K562 (cell line): ENCODE data around the gene INKA2. TPM values are rescaled to one million over a fixed set of nuclear protein-coding genes. Genes with fewer than 3 reads are reported as not detected.

Experiments used
- ATAC-seq: fragments of 200-7000 bp; cut with Tn5 transposase; 3 replicates; pipeline ENCODE4 v1.9.1; 2020; ENCODE audit warnings: moderate library complexity
- BruUV-seq: library from RNA; stranded (reverse); fragments of 400-500 nt; replicated peaks from 2 replicates; lab custom pipeline; 2021; lab: Mats Ljungman, UMichigan
- CTCF ChIA-PET: fragments of 300-600 bp; formaldehyde crosslinking; extraction: SDS; loops from one replicate; lab custom pipeline; 2021; ENCODE audit warnings: low intra/inter-chr PET ratio; lab: Yijun Ruan, JAX
- POLR2A ChIA-PET: fragments of 300-600, 350-650 bp; sonication (Branson Sonifier 250); formaldehyde crosslinking; extraction: SDS; loops from one replicate; lab custom pipeline; 2021; ENCODE audit warnings: antibody characterized with exemption, inconsistent platforms; lab: Yijun Ruan, JAX
- DNase-seq, 4 experiments: peaks; one replicate each; pipeline versions ENCODE4 v3.0.0 to v3.0.0-alpha.2; 2011 to 2018; ENCODE audit warnings: low spot score in 3 of 4, mixed read lengths in 3 of 4; ENCODE audit errors: extremely low read depth in 1 of 4
- FAIRE-seq: peaks from 2 replicates; lab custom pipeline; 2011; peaks lifted over from hg19 to GRCh38; lab: Jason Lieb, UNC
- H2AFZ ChIP-seq: 2 replicates; pipeline ENCODE4 v1.6.0; 2011; ENCODE audit warnings: low read depth, low read length, control low read depth, inconsistent platforms
- H3K27ac ChIP-seq: fragments of 200-600 bp; 3 replicates; pipeline ENCODE4 v1.8.0; 2011; ENCODE audit warnings: low read depth, mild to moderate bottlenecking, control low read depth, inconsistent platforms, low read length, moderate library complexity, mixed read lengths; ENCODE audit errors: extremely low read depth
- H3K27me3 ChIP-seq, 2 experiments: fragments of 300-600 bp in 1 of 2; 2 replicates in 1 of 2; 3 replicates in 1 of 2; pipeline versions ENCODE4 v1.6.0 to v1.8.0; 2011; ENCODE audit warnings: inconsistent platforms in 2 of 2, low read length in 2 of 2, mild to moderate bottlenecking in 1 of 2, mixed read lengths in 1 of 2, moderate library complexity in 1 of 2; ENCODE audit not compliant: control insufficient read depth in 2 of 2, insufficient read depth in 2 of 2
- H3K36me3 ChIP-seq: fragments of 300-600 bp; 3 replicates; pipeline ENCODE4 v1.8.0; 2011; ENCODE audit warnings: mild to moderate bottlenecking, low read length, inconsistent platforms; ENCODE audit not compliant: control insufficient read depth, insufficient read depth
- H3K4me1 ChIP-seq, 2 experiments: fragments of 200-600 bp in 1 of 2; replicated peaks in 1 of 2; 2 replicates in 1 of 2; 3 replicates in 1 of 2; pipeline versions ENCODE4 v1.5.1 to v1.8.0; 2011; ENCODE audit warnings: inconsistent platforms in 2 of 2, low read length in 2 of 2, mild to moderate bottlenecking in 1 of 2, mixed read lengths in 1 of 2, moderate library complexity in 1 of 2; ENCODE audit not compliant: control insufficient read depth in 2 of 2, insufficient read depth in 2 of 2
- H3K4me2 ChIP-seq: 2 replicates; pipeline ENCODE4 v1.6.1; 2011; ENCODE audit warnings: low read length, control low read depth, inconsistent platforms, mixed read lengths; ENCODE audit not compliant: insufficient read depth
- H3K4me3 ChIP-seq: fragments of 200-600 bp; sonication (generic), shearing (Covaris generic); 2 replicates; pipeline ENCODE4 v1.5.1; 2016; ENCODE audit warnings: control low read depth, inconsistent platforms
- H3K79me2 ChIP-seq: fragments of 200-600 bp; 3 replicates; pipeline ENCODE4 v1.8.0; 2011; ENCODE audit warnings: low read length, inconsistent platforms; ENCODE audit not compliant: control insufficient read depth, insufficient read depth
- H3K9ac ChIP-seq, 2 experiments: 2 replicates each; pipeline versions ENCODE4 v1.6.0 to v1.6.1; 2011; ENCODE audit warnings: low read depth in 2 of 2, low read length in 2 of 2, control low read depth in 1 of 2, inconsistent platforms in 1 of 2, mild to moderate bottlenecking in 1 of 2, mixed read lengths in 1 of 2; ENCODE audit not compliant: insufficient read depth in 1 of 2
- H3K9me1 ChIP-seq: one replicate; pipeline ENCODE4 v1.6.0; 2011; ENCODE audit warnings: inconsistent platforms, mild to moderate bottlenecking, low read length, moderate library complexity; ENCODE audit not compliant: control insufficient read depth, insufficient read depth
- H3K9me3 ChIP-seq: replicated peaks from 2 replicates; pipeline ENCODE4 v1.5.1; 2011; ENCODE audit warnings: low read depth, low read length, inconsistent platforms; ENCODE audit not compliant: control insufficient read depth, insufficient read depth
- H4K20me1 ChIP-seq: replicated peaks from 2 replicates; pipeline ENCODE4 v1.6.1; 2011; ENCODE audit warnings: low read length, inconsistent platforms, mixed read lengths; ENCODE audit not compliant: control insufficient read depth, insufficient read depth
- ELF4 ChIP-seq: fragments of 450-650 bp; formaldehyde crosslinking; IDR thresholded peaks from 2 replicates; pipeline ENCODE4 v1.4.0; 2022; ENCODE audit warnings: missing genetic modification characterization
- ESRRB ChIP-seq: fragments of 250-450 bp; sonication (Bioruptor Pico); IDR thresholded peaks from 2 replicates; pipeline ENCODE4 v1.5.0; 2020; ENCODE audit warnings: mild to moderate bottlenecking, moderate library complexity, borderline replicate concordance
- MBD2 ChIP-seq: sonication (generic); IDR thresholded peaks from 2 replicates; pipeline ENCODE4 v1.6.1; 2016; ENCODE audit warnings: low read depth, borderline replicate concordance
- NCOA2 ChIP-seq, 2 experiments: fragments of 450-650 bp; IDR thresholded peaks; 2 replicates each; pipeline ENCODE4 v1.6.1; 2018; ENCODE audit warnings: mild to moderate bottlenecking in 2 of 2, moderate library complexity in 1 of 2; ENCODE audit not compliant: partially characterized antibody in 2 of 2
- SP1 ChIP-seq: sonication (generic); formaldehyde crosslinking; IDR thresholded peaks from 2 replicates; pipeline ENCODE4 v1.8.1; 2022; ENCODE audit warnings: mild to moderate bottlenecking, missing genetic modification reagents
- TAF9B ChIP-seq: fragments of 450-650 bp; IDR thresholded peaks from 2 replicates; pipeline ENCODE4 v1.6.1; 2018; ENCODE audit warnings: mild to moderate bottlenecking; ENCODE audit not compliant: partially characterized antibody
- USF1 ChIP-seq: sonication (generic); formaldehyde crosslinking; IDR thresholded peaks from 2 replicates; pipeline ENCODE4 v1.9.0; 2022; ENCODE audit warnings: mild to moderate bottlenecking, missing genetic modification reagents
- WGBS: fragments of 100-300 bp; shearing (Covaris generic); methylation state at CpG from one replicate; pipeline ENCODE4 v1.1.6; 2016; ENCODE audit warnings: low coverage, mixed read lengths; ENCODE audit not compliant: insufficient coverage; ENCODE audit errors: missing lambda C conversion rate; 5-methylcytosine and 5-hydroxymethylcytosine counted together
- in situ Hi-C: fragments of 300-500 bp; cut with MboI; formaldehyde crosslinking; loops from 4 replicates; pipeline ENCODE4 v1.15.0; 2018; ENCODE audit warnings: inconsistent platforms, mixed read lengths
- intact Hi-C: fragments of 100-400 bp; cut with micrococcal nuclease; formaldehyde crosslinking; loops from 2 replicates; pipeline ENCODE4 v1.14.2; 2022
- polyA plus RNA-seq, 8 experiments: library from polyadenylated mRNA; depleted of rRNA in 4 of 8; stranded (reverse) in 5 of 8; unstranded in 3 of 8; fragments of >200 nt; fragmentation: Nextera tagmentation in 2 of 8; fragmentation: Illumina TruSeq in 1 of 8; extraction: Ambion mirVana in 2 of 8; extraction: Trizol in 1 of 8; gene quantifications; 2 replicates each; pipeline versions ENCODE4 v1.2.1 to v1.2.3, GENCODE V29; 2011 to 2014; ENCODE audit warnings: inconsistent platforms in 1 of 8, missing spikeins in 1 of 8
- total RNA-seq, 7 experiments: library from RNA; depleted of rRNA in 6 of 7; stranded (reverse); fragments of >200 nt in 6 of 7; fragmentation: Illumina TruSeq in 2 of 7; extraction: Trizol in 2 of 7; gene quantifications; 2 replicates each; pipeline versions ENCODE4 v1.2.1 to v1.2.3, GENCODE V29; 2011 to 2021; ENCODE audit warnings: low replicate concordance in 1 of 7
- TF ChIP-seq, protein P1 (sequence below): fragments of 150-350 bp; IDR thresholded peaks from 2 replicates; pipeline ENCODE4 v1.6.1; 2014; ENCODE audit warnings: low read depth, mild to moderate bottlenecking, low read length, borderline replicate concordance
- TF ChIP-seq, protein P2 (sequence below), 2 experiments: fragments of 150-350 bp in 1 of 2; IDR thresholded peaks; 2 replicates each; pipeline ENCODE4 v1.6.1; 2012 to 2016; ENCODE audit warnings: low read depth in 2 of 2, low read length in 2 of 2, mild to moderate bottlenecking in 1 of 2, moderate library complexity in 1 of 2
- TF ChIP-seq, protein P3 (sequence below): fragments of 200-800 bp; sonication (Bioruptor generic); IDR thresholded peaks from 2 replicates; pipeline ENCODE4 v1.6.1; 2017; ENCODE audit warnings: missing genetic modification characterization, missing compliant biosample characterization
- TF ChIP-seq, protein P4 (sequence below): fragments of 450-650 bp; conservative IDR thresholded peaks from 2 replicates; pipeline ENCODE4 v1.6.1; 2016; ENCODE audit warnings: missing genetic modification characterization, low read depth, mild to moderate bottlenecking, control low read depth, missing compliant biosample characterization

The INKA2 gene
- total and polyA plus RNA-seq, 9 of the 15 experiments (the other 6 are each of a cell fraction or from before 2014, with no cell fraction given), result 0.04 to 1.4 (median 0.26) TPM; not detected in 1

DNA sequence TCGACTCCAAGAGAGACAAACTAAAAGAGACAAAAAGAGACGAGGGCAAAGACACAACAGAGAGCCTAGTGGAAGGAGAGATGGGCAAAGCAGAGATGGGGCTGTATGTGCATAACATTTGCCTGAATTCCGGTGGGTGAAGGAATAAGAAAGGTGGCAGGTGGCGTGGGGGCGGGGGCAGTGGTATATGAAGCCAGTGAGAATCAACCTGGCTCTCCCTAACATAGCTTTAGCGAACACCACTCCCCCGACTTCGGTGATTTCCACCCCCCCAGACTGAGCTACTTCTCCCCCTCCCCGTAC is 1.1 kb downstream of the INKA2 start:
- intact Hi-C loops, result no loop called here
- Histone ChIP-seq H3K9ac (no peak overlapping the region), H4K20me1 (no peaks in the 10 kb centered on the region; the same call in none of the 2 replicates), H3K4me1 (peaks cover 8 to 35% of the 10 kb centered on the region in 2 experiments), H3K27me3 (peaks cover 34 to 74% of the 10 kb centered on the region in 2 experiments), H3K9me3 (no peaks in the 10 kb centered on the region), H3K4me2 (no peak overlapping the region), H3K79me2 (no peaks in the 10 kb centered on the region), H3K4me3 (no peak overlapping the region), H3K9me1 (peaks cover 2% of the 10 kb centered on the region), H2AFZ (no peak overlapping the region), H3K36me3 (no peaks in the 10 kb centered on the region), H3K27ac (no peak overlapping the region)
- ChIA-PET CTCF (interaction anchor here (0.8 kb wide), 1 partner anchor 10 kb away, joined by 3 read pairs; no protein-coding TSS in a partner anchor), POLR2A (no interaction called here)
- in situ Hi-C loops, result no loop called here
- no peak for DNase-seq
- BruUV-seq, result no TSS peak
- TF ChIP-seq, protein P1, sequence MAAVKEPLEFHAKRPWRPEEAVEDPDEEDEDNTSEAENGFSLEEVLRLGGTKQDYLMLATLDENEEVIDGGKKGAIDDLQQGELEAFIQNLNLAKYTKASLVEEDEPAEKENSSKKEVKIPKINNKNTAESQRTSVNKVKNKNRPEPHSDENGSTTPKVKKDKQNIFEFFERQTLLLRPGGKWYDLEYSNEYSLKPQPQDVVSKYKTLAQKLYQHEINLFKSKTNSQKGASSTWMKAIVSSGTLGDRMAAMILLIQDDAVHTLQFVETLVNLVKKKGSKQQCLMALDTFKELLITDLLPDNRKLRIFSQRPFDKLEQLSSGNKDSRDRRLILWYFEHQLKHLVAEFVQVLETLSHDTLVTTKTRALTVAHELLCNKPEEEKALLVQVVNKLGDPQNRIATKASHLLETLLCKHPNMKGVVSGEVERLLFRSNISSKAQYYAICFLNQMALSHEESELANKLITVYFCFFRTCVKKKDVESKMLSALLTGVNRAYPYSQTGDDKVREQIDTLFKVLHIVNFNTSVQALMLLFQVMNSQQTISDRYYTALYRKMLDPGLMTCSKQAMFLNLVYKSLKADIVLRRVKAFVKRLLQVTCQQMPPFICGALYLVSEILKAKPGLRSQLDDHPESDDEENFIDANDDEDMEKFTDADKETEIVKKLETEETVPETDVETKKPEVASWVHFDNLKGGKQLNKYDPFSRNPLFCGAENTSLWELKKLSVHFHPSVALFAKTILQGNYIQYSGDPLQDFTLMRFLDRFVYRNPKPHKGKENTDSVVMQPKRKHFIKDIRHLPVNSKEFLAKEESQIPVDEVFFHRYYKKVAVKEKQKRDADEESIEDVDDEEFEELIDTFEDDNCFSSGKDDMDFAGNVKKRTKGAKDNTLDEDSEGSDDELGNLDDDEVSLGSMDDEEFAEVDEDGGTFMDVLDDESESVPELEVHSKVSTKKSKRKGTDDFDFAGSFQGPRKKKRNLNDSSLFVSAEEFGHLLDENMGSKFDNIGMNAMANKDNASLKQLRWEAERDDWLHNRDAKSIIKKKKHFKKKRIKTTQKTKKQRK, result no peak
- no peak for TF ChIP-seq ESRRB
- no peak for TF ChIP-seq TAF9B
- TF ChIP-seq SP1 (CRISPR knock-in tag), result no peak
- TF ChIP-seq NCOA2 (IDR thresholded peaks at IDR 0.05; ENCODE audit: partially characterized antibody in 2 of 2), result no peak
- TF ChIP-seq, protein P2, sequence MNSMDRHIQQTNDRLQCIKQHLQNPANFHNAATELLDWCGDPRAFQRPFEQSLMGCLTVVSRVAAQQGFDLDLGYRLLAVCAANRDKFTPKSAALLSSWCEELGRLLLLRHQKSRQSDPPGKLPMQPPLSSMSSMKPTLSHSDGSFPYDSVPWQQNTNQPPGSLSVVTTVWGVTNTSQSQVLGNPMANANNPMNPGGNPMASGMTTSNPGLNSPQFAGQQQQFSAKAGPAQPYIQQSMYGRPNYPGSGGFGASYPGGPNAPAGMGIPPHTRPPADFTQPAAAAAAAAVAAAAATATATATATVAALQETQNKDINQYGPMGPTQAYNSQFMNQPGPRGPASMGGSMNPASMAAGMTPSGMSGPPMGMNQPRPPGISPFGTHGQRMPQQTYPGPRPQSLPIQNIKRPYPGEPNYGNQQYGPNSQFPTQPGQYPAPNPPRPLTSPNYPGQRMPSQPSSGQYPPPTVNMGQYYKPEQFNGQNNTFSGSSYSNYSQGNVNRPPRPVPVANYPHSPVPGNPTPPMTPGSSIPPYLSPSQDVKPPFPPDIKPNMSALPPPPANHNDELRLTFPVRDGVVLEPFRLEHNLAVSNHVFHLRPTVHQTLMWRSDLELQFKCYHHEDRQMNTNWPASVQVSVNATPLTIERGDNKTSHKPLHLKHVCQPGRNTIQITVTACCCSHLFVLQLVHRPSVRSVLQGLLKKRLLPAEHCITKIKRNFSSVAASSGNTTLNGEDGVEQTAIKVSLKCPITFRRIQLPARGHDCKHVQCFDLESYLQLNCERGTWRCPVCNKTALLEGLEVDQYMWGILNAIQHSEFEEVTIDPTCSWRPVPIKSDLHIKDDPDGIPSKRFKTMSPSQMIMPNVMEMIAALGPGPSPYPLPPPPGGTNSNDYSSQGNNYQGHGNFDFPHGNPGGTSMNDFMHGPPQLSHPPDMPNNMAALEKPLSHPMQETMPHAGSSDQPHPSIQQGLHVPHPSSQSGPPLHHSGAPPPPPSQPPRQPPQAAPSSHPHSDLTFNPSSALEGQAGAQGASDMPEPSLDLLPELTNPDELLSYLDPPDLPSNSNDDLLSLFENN (IDR thresholded peaks at IDR 0.05; ENCODE audit: low read depth in 2 of 2, low read length in 2 of 2), result no peak
- TF ChIP-seq USF1 (CRISPR knock-in tag), result no peak
- TF ChIP-seq, protein P3, sequence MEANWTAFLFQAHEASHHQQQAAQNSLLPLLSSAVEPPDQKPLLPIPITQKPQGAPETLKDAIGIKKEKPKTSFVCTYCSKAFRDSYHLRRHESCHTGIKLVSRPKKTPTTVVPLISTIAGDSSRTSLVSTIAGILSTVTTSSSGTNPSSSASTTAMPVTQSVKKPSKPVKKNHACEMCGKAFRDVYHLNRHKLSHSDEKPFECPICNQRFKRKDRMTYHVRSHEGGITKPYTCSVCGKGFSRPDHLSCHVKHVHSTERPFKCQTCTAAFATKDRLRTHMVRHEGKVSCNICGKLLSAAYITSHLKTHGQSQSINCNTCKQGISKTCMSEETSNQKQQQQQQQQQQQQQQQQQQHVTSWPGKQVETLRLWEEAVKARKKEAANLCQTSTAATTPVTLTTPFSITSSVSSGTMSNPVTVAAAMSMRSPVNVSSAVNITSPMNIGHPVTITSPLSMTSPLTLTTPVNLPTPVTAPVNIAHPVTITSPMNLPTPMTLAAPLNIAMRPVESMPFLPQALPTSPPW, result no peak
- TF ChIP-seq, protein P4, sequence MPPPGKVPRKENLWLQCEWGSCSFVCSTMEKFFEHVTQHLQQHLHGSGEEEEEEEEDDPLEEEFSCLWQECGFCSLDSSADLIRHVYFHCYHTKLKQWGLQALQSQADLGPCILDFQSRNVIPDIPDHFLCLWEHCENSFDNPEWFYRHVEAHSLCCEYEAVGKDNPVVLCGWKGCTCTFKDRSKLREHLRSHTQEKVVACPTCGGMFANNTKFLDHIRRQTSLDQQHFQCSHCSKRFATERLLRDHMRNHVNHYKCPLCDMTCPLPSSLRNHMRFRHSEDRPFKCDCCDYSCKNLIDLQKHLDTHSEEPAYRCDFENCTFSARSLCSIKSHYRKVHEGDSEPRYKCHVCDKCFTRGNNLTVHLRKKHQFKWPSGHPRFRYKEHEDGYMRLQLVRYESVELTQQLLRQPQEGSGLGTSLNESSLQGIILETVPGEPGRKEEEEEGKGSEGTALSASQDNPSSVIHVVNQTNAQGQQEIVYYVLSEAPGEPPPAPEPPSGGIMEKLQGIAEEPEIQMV, result no peak
- no peak for TF ChIP-seq MBD2
- no peak for TF ChIP-seq ELF4
- WGBS, result 23% methylated on average over 9 of the region's 9 CpGs
- FAIRE-seq, result no peak
- no peak for ATAC-seq
